GM12865 (cell line): Measurements from ENCODE around the gene SDHA.
"Not testable (repeated sequence)": the region's sequence is repeated elsewhere in the genome, so short reads cannot be mapped to it uniquely, and the experiment has no call there.

Source experiments
- DNase-seq: peaks from one replicate; pipeline ENCODE4 v3.0.0; 2010; ENCODE audit warnings: low read depth
- H3K4me3 ChIP-seq: 2 replicates; pipeline ENCODE4 v1.5.1; 2011; ENCODE audit warnings: mild to moderate bottlenecking, low read depth, low read length, control low read depth
- TF ChIP-seq, protein P1 (sequence below): IDR thresholded peaks from 2 replicates; pipeline ENCODE4 v1.5.1; 2011; ENCODE audit warnings: low read length, control low read depth, low read depth, inconsistent platforms; ENCODE audit not compliant: insufficient read depth; ENCODE audit errors: missing control alignments

The SDHA gene

DNA sequence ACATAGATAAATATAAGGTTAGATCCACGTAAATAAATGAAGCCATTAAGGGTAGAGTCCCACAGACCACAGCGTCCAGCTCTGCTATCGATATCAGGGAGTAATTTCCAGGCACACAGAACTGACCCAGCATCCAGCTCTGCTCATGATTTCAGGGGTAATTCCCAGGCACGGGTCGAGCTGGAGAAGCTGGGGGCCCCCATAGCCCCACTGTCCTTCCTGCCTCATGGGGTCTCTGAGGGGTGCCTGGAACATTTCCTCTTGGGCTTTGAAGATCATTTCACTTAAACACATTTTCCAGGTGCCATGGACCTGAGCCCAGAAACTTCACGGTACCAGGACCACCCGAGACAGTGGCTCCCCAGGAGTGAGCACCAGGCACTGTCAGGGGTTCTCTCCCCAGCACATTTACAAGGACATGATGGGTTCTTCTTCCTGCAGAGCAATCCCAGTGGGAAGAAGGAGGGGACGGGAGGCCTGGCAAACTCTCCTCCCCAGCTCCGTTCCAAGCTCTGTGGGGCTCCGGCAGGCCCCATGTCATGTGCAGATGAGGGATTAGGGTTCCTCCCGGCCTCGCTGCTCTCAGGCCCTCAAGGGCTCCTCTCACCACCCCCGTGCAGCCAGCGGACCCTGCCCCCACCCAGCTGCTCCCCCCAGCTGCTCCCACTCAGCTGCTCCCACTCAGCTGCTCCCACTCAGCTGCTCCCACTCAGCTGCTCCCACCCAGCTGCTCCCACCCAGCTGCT, 80.0 kb downstream of the SDHA start:
- not testable (repeated sequence) for DNase-seq, H3K4me3 ChIP-seq

GRCh38 chr5:298737-299125, 80.6 kb downstream of the SDHA start:
- TF ChIP-seq, protein P1, sequence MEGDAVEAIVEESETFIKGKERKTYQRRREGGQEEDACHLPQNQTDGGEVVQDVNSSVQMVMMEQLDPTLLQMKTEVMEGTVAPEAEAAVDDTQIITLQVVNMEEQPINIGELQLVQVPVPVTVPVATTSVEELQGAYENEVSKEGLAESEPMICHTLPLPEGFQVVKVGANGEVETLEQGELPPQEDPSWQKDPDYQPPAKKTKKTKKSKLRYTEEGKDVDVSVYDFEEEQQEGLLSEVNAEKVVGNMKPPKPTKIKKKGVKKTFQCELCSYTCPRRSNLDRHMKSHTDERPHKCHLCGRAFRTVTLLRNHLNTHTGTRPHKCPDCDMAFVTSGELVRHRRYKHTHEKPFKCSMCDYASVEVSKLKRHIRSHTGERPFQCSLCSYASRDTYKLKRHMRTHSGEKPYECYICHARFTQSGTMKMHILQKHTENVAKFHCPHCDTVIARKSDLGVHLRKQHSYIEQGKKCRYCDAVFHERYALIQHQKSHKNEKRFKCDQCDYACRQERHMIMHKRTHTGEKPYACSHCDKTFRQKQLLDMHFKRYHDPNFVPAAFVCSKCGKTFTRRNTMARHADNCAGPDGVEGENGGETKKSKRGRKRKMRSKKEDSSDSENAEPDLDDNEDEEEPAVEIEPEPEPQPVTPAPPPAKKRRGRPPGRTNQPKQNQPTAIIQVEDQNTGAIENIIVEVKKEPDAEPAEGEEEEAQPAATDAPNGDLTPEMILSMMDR = no peak
- no peak overlapping the region for H3K4me3 ChIP-seq
- no peak for DNase-seq

DNA sequence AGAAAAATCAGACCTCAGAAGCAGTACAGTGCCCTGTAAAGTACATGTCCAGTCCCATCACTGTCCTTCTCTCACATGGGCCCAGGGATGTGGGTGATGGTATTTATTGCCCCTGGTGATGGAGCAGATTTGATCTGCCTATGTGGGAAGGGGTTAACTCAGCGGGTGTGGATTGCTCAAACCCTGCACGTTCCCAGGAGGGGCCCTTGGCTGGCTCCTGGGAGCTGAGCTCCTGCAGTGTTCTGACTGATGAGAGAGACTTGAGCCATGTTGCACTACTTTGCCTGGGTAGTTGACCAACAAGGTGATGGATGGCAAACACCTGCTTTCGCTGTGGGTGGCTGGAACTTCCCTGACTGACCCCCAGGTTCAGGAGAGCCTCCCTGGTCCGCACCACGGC, 81.8 kb downstream of the SDHA start:
- H3K4me3 ChIP-seq, DNase-seq: not testable (repeated sequence)

DNA sequence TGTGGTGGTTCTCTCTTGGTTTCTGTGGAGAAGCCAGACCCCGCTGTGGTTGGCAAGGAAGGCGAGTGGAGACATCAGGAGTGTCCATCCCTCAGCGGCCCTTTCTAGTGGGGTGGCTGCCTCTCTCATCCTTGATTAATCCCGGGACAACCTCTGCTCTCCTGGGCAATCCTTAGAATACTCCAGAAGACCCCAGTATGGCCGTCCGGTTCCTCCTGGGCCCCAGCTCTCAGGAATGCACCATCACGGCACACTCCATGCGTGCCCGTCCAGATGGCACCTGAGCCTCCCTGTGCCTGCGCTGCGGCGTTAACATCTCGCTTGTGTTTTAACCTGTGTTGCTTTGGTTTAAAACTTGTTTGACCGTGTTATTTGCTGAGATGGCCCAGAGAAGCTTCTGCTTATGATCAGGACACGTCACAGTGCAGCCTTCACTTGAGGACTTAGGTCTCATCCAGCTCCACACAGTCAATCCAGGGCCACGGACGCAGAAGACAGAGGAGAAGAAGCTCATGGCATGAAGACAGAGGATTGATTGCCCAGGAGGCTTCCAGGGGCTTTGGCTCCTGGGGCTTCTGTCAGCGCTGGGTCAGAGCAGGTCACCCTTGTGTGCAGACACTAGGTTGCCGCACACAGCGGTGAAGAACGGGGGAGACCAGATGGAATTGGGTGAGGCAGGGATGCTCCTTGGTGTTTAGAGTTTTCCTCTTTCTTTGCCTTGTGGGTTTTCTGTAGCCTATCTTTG, 82.7 kb downstream of the SDHA start:
- not testable (repeated sequence) for H3K4me3 ChIP-seq, DNase-seq

- DNase-seq, H3K4me3 ChIP-seq: not testable (repeated sequence)
Observed at GRCh38 chr5:302416-302815, 84.3 kb downstream of the SDHA start.

GRCh38 chr5:302966-303365, 84.8 kb downstream of the SDHA start:
- DNase-seq = no peak
- TF ChIP-seq, protein P1 = no peak
- H3K4me3 ChIP-seq = no peak overlapping the region

- not testable (repeated sequence) for H3K4me3 ChIP-seq, DNase-seq
Observed at GRCh38 chr5:303741-304140, 85.6 kb downstream of the SDHA start.

- no peak overlapping the region for H3K4me3 ChIP-seq
- no peak for DNase-seq
- TF ChIP-seq, protein P1 = no peak
Observed at GRCh38 chr5:305050-305449, 86.9 kb downstream of the SDHA start.

- TF ChIP-seq, protein P1 = no peak
- no peak for DNase-seq
- H3K4me3 ChIP-seq = no peak overlapping the region
Observed at GRCh38 chr5:305459-305858, 87.3 kb downstream of the SDHA start.
